ENCODE results near the gene PSMD2.

The PSMD2 gene

GRCh38 chr3:184272269-184272668, 26.8 kb upstream of the PSMD2 start:
- no peak for TF ChIP-seq EZH2 (optimal IDR thresholded peaks at IDR 0.05; ENCODE audit: low read depth, low read length)
- no peak for TF ChIP-seq EZH2phosphoT487 (IDR thresholded peaks at IDR 0.05; ENCODE audit: low read length)
- TF ChIP-seq, protein P1, sequence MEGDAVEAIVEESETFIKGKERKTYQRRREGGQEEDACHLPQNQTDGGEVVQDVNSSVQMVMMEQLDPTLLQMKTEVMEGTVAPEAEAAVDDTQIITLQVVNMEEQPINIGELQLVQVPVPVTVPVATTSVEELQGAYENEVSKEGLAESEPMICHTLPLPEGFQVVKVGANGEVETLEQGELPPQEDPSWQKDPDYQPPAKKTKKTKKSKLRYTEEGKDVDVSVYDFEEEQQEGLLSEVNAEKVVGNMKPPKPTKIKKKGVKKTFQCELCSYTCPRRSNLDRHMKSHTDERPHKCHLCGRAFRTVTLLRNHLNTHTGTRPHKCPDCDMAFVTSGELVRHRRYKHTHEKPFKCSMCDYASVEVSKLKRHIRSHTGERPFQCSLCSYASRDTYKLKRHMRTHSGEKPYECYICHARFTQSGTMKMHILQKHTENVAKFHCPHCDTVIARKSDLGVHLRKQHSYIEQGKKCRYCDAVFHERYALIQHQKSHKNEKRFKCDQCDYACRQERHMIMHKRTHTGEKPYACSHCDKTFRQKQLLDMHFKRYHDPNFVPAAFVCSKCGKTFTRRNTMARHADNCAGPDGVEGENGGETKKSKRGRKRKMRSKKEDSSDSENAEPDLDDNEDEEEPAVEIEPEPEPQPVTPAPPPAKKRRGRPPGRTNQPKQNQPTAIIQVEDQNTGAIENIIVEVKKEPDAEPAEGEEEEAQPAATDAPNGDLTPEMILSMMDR (IDR thresholded peaks at IDR 0.05; ENCODE audit: low read length): no peak
- no peak for DNase-seq
- no peak overlapping the region for H3K4me2 ChIP-seq (ENCODE audit: low read depth, low read length)

GRCh38 chr3:184275381-184275701, 23.7 kb upstream of the PSMD2 start:
- Histone ChIP-seq H3K4me3 (ENCODE audit: low read length) (no peak overlapping the region), H3F3A (ENCODE audit: insufficient read depth, low read length) (no peaks in the 10 kb centered on the region), H3K36me3 (replicated peaks; ENCODE audit: insufficient read depth, low read length) (no peaks in the 10 kb centered on the region), H3K9me2 (replicated peaks; ENCODE audit: insufficient read depth, low read length) (no peaks in the 10 kb centered on the region), H2AFZ (ENCODE audit: low read length) (no peak overlapping the region), H3K79me2 (ENCODE audit: low read length) (no peaks in the 10 kb centered on the region), H3K4me1 (ENCODE audit: low read length) (no peaks in the 10 kb centered on the region), H4K20me1 (ENCODE audit: insufficient read depth, low read length) (no peaks in the 10 kb centered on the region), H3K27me3 (replicated peaks; ENCODE audit: insufficient read depth, low read length) (peaks cover 46% of the 10 kb centered on the region), H3K27ac (ENCODE audit: low read length) (no peak overlapping the region), H3K9ac (ENCODE audit: low read length) (no peak overlapping the region), H3K4me2 (ENCODE audit: low read depth, low read length) (no peak overlapping the region), H3K9me3 (replicated peaks; ENCODE audit: insufficient read depth, low read length) (no peaks in the 10 kb centered on the region)
- DNase-seq: no peak
- TF ChIP-seq, protein P1 (IDR thresholded peaks at IDR 0.05; ENCODE audit: low read length): no peak
- TF ChIP-seq EZH2 (optimal IDR thresholded peaks at IDR 0.05; ENCODE audit: low read depth, low read length): peak; percentile 46

More at GRCh38 chr3:184272269-184272668, 26.8 kb upstream of the PSMD2 start:
- H3K9ac ChIP-seq (ENCODE audit: low read length): no peak overlapping the region
- no peaks in the 10 kb centered on the region for H3F3A ChIP-seq (ENCODE audit: insufficient read depth, low read length)
- H2AFZ ChIP-seq (ENCODE audit: low read length): no peak overlapping the region
- no peaks in the 10 kb centered on the region for H3K36me3 ChIP-seq (replicated peaks; ENCODE audit: insufficient read depth, low read length)
- H4K20me1 ChIP-seq (ENCODE audit: insufficient read depth, low read length): no peaks in the 10 kb centered on the region
- no peak overlapping the region for H3K27ac ChIP-seq (ENCODE audit: low read length)
- peaks cover 25% of the 10 kb centered on the region for H3K27me3 ChIP-seq (replicated peaks; ENCODE audit: insufficient read depth, low read length)
- no peak overlapping the region for H3K4me3 ChIP-seq (ENCODE audit: low read length)
- no peaks in the 10 kb centered on the region for H3K9me3 ChIP-seq (replicated peaks; ENCODE audit: insufficient read depth, low read length)
- no peaks in the 10 kb centered on the region for H3K79me2 ChIP-seq (ENCODE audit: low read length)
- H3K4me1 ChIP-seq (ENCODE audit: low read length): no peaks in the 10 kb centered on the region
- no peaks in the 10 kb centered on the region for H3K9me2 ChIP-seq (replicated peaks; ENCODE audit: insufficient read depth, low read length)

DNA sequence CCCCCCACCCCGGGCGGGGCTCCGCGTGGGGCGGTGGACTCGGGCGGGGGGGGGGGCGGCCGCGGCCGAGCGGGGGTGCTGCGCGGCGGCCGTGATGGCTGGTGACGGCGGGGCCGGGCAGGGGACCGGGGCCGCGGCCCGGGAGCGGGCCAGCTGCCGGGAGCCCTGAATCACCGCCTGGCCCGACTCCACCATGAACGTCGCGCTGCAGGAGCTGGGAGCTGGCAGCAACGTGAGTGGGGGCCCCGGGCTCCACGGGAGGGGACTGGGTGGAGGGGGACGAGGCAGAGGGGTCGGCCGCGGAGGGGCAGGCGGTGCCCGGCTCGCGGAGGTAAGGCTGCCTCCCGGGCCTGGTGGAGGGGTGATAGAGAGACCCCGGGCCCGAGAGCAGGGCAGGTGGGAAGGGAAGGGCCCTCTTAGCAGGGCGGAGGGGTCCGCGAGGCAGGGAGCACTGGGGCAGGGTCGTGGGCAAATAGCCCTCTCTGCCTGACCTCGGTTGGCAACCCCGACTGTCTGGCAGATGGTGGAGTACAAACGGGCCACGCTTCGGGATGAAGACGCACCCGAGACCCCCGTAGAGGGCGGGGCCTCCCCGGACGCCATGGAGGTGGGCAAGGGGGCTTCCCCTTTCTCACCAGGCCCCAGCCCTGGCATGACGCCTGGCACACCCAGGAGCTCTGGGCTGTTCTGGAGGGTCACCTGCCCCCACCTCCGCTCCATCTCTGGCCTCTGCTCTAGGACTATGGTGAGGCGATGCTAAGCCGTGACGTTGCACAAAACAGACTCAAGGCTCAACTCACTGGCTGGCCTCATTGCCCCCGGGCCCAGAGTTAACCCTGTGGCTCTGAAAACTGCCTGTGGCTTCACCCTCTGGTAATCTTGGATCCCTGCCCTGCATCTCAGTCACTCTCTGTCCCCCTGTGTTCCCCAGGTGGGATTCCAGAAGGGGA, 22.8 kb upstream of the PSMD2 start, which contains the start of gene ECE2:
TSS of gene ECE2 (plus strand) at position 62 of the 950 bp plus-strand sequence. CDS start at position 194, 132 bp downstream.
- Histone ChIP-seq H3K9me3 (replicated peaks; ENCODE audit: insufficient read depth, low read length) (no peaks in the 10 kb centered on the region), H3K9ac (ENCODE audit: low read length) (no peak within 1 kb of the TSS), H3K79me2 (ENCODE audit: low read length) (no peaks in the 10 kb centered on the region), H3K4me3 (ENCODE audit: low read length) (no peak within 1 kb of the TSS), H4K20me1 (ENCODE audit: insufficient read depth, low read length) (no peaks in the 10 kb centered on the region), H3K36me3 (replicated peaks; ENCODE audit: insufficient read depth, low read length) (no peaks in the 10 kb centered on the region), H3K27ac (ENCODE audit: low read length) (no peak within 1 kb of the TSS), H3F3A (ENCODE audit: insufficient read depth, low read length) (no peaks in the 10 kb centered on the region), H3K27me3 (replicated peaks; ENCODE audit: insufficient read depth, low read length) (peaks cover 50% of the 10 kb centered on the region), H3K4me1 (ENCODE audit: low read length) (no peaks in the 10 kb centered on the region), H3K4me2 (ENCODE audit: low read depth, low read length) (no peak within 1 kb of the TSS), H3K9me2 (replicated peaks; ENCODE audit: insufficient read depth, low read length) (no peaks in the 10 kb centered on the region), H2AFZ (ENCODE audit: low read length) (no peak within 1 kb of the TSS)
- DNase-seq: no peak
- TF ChIP-seq EZH2phosphoT487 (IDR thresholded peaks at IDR 0.05; ENCODE audit: low read length): no peak
- TF ChIP-seq, protein P1 (IDR thresholded peaks at IDR 0.05; ENCODE audit: low read length): no peak
- TF ChIP-seq EZH2 (optimal IDR thresholded peaks at IDR 0.05; ENCODE audit: low read depth, low read length): no peak
